ENCODE data around the gene PARVG. TPM values are rescaled to one million over a fixed set of nuclear protein-coding genes. Genes with fewer than 3 reads are reported as not detected.

Gene PARVG
- total RNA-seq, 1 experiment from 2014 or later = 1.3 TPM

- Histone ChIP-seq H3K79me2 (ENCODE audit: insufficient read depth, low read length) (no peaks in the 10 kb centered on the region), H3K23ac (ENCODE audit: insufficient read length, low read depth, low read length) (no peak overlapping the region), H2BK15ac (ENCODE audit: low read depth, low read length) (no peak overlapping the region), H3K79me1 (ENCODE audit: insufficient read depth, low read depth, low read length, poor library complexity, severe bottlenecking) (no peaks in the 10 kb centered on the region), H4K8ac (replicated peaks; ENCODE audit: insufficient read length, low read depth, low read length) (no peak overlapping the region), H3K4me1 (ENCODE audit: insufficient read depth, low read length) (no peaks in the 10 kb centered on the region), H3K4me2 (ENCODE audit: insufficient read depth, insufficient read length, low read length) (no peak overlapping the region), H4K20me1 (ENCODE audit: control insufficient read depth, insufficient read depth, insufficient read length) (peaks cover 5% of the 10 kb centered on the region), H4K5ac (ENCODE audit: insufficient read length, low read depth, low read length) (no peak overlapping the region), H3K4ac (ENCODE audit: low read depth, low read length) (no peak overlapping the region), H2BK20ac (ENCODE audit: low read depth, low read length, poor library complexity, severe bottlenecking) (no peak overlapping the region), H3T11ph (ENCODE audit: low read length) (no peak overlapping the region), H2BK5ac (ENCODE audit: insufficient read length, low read length) (no peak overlapping the region), H3K27ac (ENCODE audit: insufficient read length, low read depth, low read length) (no peak overlapping the region), H3K14ac (ENCODE audit: insufficient read depth, low read length) (no peak overlapping the region), H2AFZ (ENCODE audit: low read length) (no peak overlapping the region), H2BK12ac (ENCODE audit: insufficient read length, low read depth, low read length) (no peak overlapping the region), H3K18ac (ENCODE audit: insufficient read length, low read depth, low read length) (no peak overlapping the region), H3K56ac (ENCODE audit: insufficient read length, low read depth, low read length) (no peak overlapping the region), H4K91ac (ENCODE audit: insufficient read length, low read depth, low read length) (no peak overlapping the region), H3K9ac (ENCODE audit: extremely low read depth, insufficient read length, low read length) (no peak overlapping the region), H2BK120ac (ENCODE audit: low read depth, low read length, poor library complexity, severe bottlenecking) (no peak overlapping the region), H3K27me3 (ENCODE audit: insufficient read depth, low read length) (no peaks in the 10 kb centered on the region), H3K23me2 (ENCODE audit: insufficient read length, low read depth, low read length, poor library complexity, severe bottlenecking) (no peaks in the 10 kb centered on the region), H2AK5ac (ENCODE audit: insufficient read length, low read length) (no peak overlapping the region), H3K9me3 (ENCODE audit: control insufficient read depth, low read depth, low read length) (no peaks in the 10 kb centered on the region)
- H3K27me3 Mint-ChIP-seq (ENCODE audit: low read depth) = peaks cover 9% of the 10 kb centered on the region
- no peak for TF ChIP-seq CTCF (conservative IDR thresholded peaks at IDR 0.05)
- no peaks in the 10 kb centered on the region for H3K9me3 Mint-ChIP-seq
- no peak overlapping the region for H3K27ac Mint-ChIP-seq
- H3K4me3 Mint-ChIP-seq = no peak overlapping the region
- DNase-seq = no peak
- peaks cover 0 to 14% of the 10 kb centered on the region in 2 experiments; a peak in 3 of 4 replicates for H3K4me1 Mint-ChIP-seq
- no peaks in the 10 kb centered on the region; a peak in 1 of 7 replicates for H3K36me3 Mint-ChIP-seq (ENCODE audit: insufficient read depth in 1 of 3, low read depth in 3 of 3)
- WGBS (ENCODE audit: extremely low coverage, insufficient read length, low lambda C conversion rate) = no CpG with 5 or more reads among the region's 2 CpGs
Measured at GRCh38 chr22:44199164-44199563, 18.4 kb downstream of the PARVG start.

Measured in H9 (cell line).